IPS-15b (cell line): ENCODE data around the gene RAPGEF3.
A peak's percentile ranks its signal among the peaks of the same experiment; 100 is the strongest.

Experiments used
- H3K27me3 ChIP-seq: one replicate; pipeline ENCODE4 v1.6.1; 2013; ENCODE audit warnings: low read length; ENCODE audit not compliant: control insufficient read depth, insufficient read depth
- H3K36me3 ChIP-seq: one replicate; pipeline ENCODE4 v1.6.1; 2013; ENCODE audit warnings: low read length; ENCODE audit not compliant: control insufficient read depth, insufficient read depth
- H3K4me1 ChIP-seq: one replicate; pipeline ENCODE4 v1.6.1; 2013; ENCODE audit warnings: mild to moderate bottlenecking, low read length; ENCODE audit not compliant: control insufficient read depth, insufficient read depth
- H3K4me3 ChIP-seq: one replicate; pipeline ENCODE4 v1.5.1; 2013; ENCODE audit warnings: low read depth, low read length
- H3K9ac ChIP-seq: one replicate; pipeline ENCODE4 v1.6.1; 2013; ENCODE audit warnings: low read depth, mild to moderate bottlenecking, low read length
- H3K9me3 ChIP-seq: one replicate; pipeline ENCODE4 v1.6.1; 2013; ENCODE audit warnings: mild to moderate bottlenecking, low read length; ENCODE audit not compliant: control insufficient read depth, insufficient read depth

Gene RAPGEF3

GRCh38 chr12:47742253-47742825, 16.3 kb downstream of the RAPGEF3 start:
- H3K9me3 ChIP-seq: no peaks in the 10 kb centered on the region
- no peaks in the 10 kb centered on the region for H3K36me3 ChIP-seq
- no peak overlapping the region for H3K9ac ChIP-seq
- H3K27me3 ChIP-seq: no peaks in the 10 kb centered on the region
- no peak overlapping the region for H3K4me3 ChIP-seq
- H3K4me1 ChIP-seq: no peaks in the 10 kb centered on the region

- H3K27me3 ChIP-seq: no peaks in the 10 kb centered on the region
- H3K36me3 ChIP-seq: no peaks in the 10 kb centered on the region
- H3K9ac ChIP-seq: no peak overlapping the region
- no peak overlapping the region for H3K4me3 ChIP-seq
- no peaks in the 10 kb centered on the region for H3K4me1 ChIP-seq
- H3K9me3 ChIP-seq: no peaks in the 10 kb centered on the region
These were observed 17.4 kb downstream of the RAPGEF3 start for GRCh38 chr12:47741340-47741703.

- Histone ChIP-seq H3K36me3 (no peaks in the 10 kb centered on the region), H3K9me3 (no peaks in the 10 kb centered on the region), H3K4me1 (no peaks in the 10 kb centered on the region), H3K9ac (no peak overlapping the region), H3K4me3 (no peak overlapping the region), H3K27me3 (no peaks in the 10 kb centered on the region)
These were observed 17.9 kb downstream of the RAPGEF3 start for GRCh38 chr12:47740606-47741339.

DNA sequence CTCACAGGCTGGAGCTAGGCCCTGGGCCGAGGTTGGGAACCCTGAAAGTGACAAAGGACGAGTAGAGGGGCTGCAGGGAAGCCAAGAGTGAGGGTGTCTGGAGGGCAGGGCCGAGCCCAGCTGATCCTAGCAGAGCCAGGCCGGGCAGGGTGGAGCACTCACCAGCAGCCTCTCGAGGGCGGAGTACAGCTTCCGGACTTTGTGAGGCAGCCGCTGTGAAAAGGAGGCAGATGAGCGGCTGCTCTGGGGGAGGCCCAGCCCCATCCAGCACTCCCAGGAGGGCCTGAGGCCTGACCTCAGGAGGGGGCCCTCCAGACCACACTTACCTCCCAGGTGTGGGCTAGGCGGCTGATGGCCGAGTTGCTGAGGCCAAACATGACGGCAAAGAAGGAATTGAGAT, 18.7 kb downstream of the RAPGEF3 start:
- no peaks in the 10 kb centered on the region for H3K27me3 ChIP-seq
- H3K4me3 ChIP-seq: no peak overlapping the region
- H3K4me1 ChIP-seq: peaks cover 5% of the 10 kb centered on the region
- H3K9me3 ChIP-seq: no peaks in the 10 kb centered on the region
- no peaks in the 10 kb centered on the region for H3K36me3 ChIP-seq
- no peak overlapping the region for H3K9ac ChIP-seq

DNA sequence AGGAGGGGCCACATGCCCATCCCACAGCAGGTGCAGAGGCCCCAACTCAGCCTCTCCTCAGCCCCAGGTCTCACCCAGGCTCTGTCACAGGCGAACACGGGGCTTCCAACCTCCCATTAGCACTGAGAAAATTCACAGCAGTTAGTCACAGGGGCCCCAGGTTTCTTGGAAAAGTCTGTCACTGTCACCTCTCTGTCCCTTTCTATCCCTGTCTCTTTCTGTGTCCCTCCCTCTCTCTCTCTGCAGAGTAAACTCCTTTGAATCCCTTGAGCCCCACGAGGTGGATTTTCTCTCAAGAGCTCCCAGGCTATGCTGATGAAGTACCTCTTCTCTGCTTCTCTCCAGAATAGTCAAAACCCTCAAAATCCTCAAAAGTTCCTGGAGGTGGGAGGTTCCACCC, 19.4 kb downstream of the RAPGEF3 start:
- H3K36me3 ChIP-seq: no peaks in the 10 kb centered on the region
- H3K27me3 ChIP-seq: no peaks in the 10 kb centered on the region
- H3K9me3 ChIP-seq: no peaks in the 10 kb centered on the region
- H3K4me3 ChIP-seq: no peak overlapping the region
- peaks cover 10% of the 10 kb centered on the region for H3K4me1 ChIP-seq
- no peak overlapping the region for H3K9ac ChIP-seq

GRCh38 chr12:47737936-47738594, 20.6 kb downstream of the RAPGEF3 start:
- Histone ChIP-seq H3K4me1 (peaks cover 11% of the 10 kb centered on the region), H3K9ac (no peak overlapping the region), H3K4me3 (no peak overlapping the region), H3K9me3 (no peaks in the 10 kb centered on the region), H3K27me3 (no peaks in the 10 kb centered on the region), H3K36me3 (no peaks in the 10 kb centered on the region)

DNA sequence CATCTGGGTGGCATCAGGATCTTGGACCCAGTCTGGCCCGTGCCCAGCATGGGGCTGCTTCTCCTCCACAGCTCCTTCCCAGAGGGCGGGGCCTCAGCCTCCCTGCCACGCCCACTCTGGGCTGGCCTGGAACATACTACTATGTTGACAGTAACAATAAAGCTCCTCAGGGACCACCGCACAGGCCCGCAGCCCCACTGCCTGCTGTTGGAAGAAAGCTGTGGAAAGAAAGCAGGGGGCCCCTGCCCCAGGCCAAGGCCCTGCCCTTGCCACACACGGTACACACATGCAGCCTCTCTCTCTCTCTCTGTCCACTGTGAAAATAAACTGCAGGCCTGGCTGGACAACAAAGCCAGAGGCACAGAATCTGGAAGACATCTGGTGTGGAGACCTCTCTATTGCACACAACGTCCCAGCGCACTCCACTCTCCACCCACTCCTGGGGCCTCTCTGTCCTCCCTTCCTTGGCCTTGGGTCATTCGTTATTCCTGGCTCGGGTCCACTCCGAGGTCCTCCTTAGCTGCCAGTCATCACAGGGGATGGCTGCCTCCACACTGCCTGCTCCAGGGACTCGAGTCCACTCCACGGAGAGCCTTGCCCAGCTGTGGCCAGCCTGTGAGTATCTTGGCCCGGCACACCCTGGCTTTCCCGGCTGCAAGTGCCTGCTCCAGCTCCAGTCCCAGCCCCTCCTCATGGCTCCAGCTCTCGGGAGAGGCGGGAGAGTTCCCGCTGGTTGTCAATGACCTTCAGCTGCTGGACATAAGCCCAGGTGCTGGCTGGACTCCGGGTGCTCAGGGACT, 21.6 kb downstream of the RAPGEF3 start:
- H3K4me3 ChIP-seq: no peak overlapping the region
- no peaks in the 10 kb centered on the region for H3K27me3 ChIP-seq
- no peak overlapping the region for H3K9ac ChIP-seq
- H3K9me3 ChIP-seq: no peaks in the 10 kb centered on the region
- peaks cover 11% of the 10 kb centered on the region for H3K4me1 ChIP-seq
- H3K36me3 ChIP-seq: no peaks in the 10 kb centered on the region

DNA sequence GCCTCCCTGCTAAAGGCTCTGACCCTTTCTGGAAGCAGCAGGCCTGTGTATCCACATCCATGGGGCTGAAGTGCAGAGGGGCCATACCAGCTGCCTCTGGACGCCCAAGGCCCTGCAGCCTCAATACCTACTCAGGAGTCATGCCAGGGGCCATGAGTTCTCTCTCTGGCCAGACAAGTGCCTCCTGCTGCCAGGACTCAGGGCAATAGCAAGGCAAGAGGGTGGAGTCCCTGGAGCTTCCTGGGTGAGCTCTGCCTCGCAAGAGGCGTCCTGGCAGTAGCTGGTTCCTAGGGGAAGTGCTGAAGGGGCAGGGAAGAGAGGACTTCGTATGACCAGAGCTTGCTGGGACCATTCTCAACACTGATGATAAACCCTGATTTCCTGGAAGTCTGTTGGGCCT, 22.5 kb downstream of the RAPGEF3 start:
- Histone ChIP-seq H3K36me3 (no peaks in the 10 kb centered on the region), H3K9me3 (no peaks in the 10 kb centered on the region), H3K9ac (no peak overlapping the region), H3K4me3 (no peak overlapping the region), H3K27me3 (no peaks in the 10 kb centered on the region), H3K4me1 (peaks cover 11% of the 10 kb centered on the region)

- H3K4me3 ChIP-seq: no peak overlapping the region
- no peaks in the 10 kb centered on the region for H3K27me3 ChIP-seq
- no peaks in the 10 kb centered on the region for H3K36me3 ChIP-seq
- H3K9ac ChIP-seq: no peak overlapping the region
- no peaks in the 10 kb centered on the region for H3K9me3 ChIP-seq
- H3K4me1 ChIP-seq: peaks cover 11% of the 10 kb centered on the region
These were observed 23.0 kb downstream of the RAPGEF3 start for GRCh38 chr12:47735649-47736048.

DNA sequence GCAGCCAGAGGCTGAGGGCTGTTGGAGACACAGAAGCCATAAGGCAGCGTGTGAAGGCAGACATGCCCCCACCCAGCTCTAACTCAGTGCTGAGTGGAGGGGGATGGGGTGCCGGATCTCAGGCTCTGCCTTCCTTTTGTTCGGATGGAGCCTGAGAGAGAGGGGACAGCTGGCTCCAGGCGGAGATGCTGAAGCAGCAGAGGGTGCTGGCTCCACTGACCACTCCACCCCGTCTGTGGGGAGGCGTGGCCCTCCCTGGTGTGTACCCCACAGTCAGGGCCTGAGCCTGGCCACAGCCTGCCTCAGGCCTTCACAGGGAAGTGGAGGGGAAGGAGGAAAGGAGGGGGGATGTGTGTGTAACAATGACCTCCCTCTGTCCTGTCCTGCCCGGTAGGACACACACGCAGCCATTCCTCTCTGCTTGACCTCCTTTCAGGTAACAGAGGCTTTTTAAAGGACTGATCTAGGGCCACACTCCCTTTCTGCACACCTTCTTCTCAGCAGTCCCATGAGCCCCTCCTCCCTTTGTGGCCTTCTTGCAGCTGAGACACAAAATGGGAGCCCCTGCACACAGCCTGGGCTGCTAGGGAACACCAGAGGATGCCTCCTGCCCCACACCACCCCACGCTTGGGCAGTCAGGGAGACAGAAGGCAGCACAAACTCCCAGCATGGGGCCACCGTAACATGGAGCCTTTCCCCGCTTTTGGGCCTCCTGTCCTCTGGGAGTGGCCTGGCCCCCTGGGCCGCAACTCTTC, 23.8 kb downstream of the RAPGEF3 start:
- H3K9me3 ChIP-seq: no peaks in the 10 kb centered on the region
- no peaks in the 10 kb centered on the region for H3K36me3 ChIP-seq
- H3K27me3 ChIP-seq: no peaks in the 10 kb centered on the region
- H3K4me3 ChIP-seq: peak overlapping the region; percentile 22
- peaks cover 11% of the 10 kb centered on the region for H3K4me1 ChIP-seq
- no peak overlapping the region for H3K9ac ChIP-seq

DNA sequence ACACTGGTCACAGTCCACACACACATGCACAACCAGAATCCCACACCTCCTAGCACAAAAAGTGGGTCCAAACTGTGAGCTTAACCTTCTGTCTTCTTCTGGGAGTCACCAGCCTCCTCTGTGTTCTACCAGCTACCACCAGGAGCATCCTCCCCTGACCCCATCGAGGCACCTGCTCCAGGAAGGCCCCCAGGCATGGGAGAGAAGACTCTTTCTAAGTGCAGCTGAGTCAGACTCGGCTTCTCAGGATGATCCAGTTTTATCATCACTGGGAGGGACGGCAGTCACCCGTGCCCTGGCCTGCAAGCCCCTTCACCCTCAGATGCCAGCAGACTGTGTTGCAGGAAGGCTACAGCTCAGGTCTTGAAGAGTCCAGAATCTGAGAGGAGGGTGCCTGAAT, 25.5 kb downstream of the RAPGEF3 start:
- peaks cover 11% of the 10 kb centered on the region for H3K4me1 ChIP-seq
- no peaks in the 10 kb centered on the region for H3K9me3 ChIP-seq
- no peak overlapping the region for H3K4me3 ChIP-seq
- no peak overlapping the region for H3K9ac ChIP-seq
- no peaks in the 10 kb centered on the region for H3K27me3 ChIP-seq
- no peaks in the 10 kb centered on the region for H3K36me3 ChIP-seq
